Epithelial cell of proximal tubule (primary cell): ENCODE data around the gene LIMA1. TPM values are rescaled to one million over a fixed set of nuclear protein-coding genes. Genes with fewer than 3 reads are reported as not detected.

ENCODE experiments used
- DNase-seq: peaks from one replicate; pipeline ENCODE4 v3.0.0-alpha.2; 2011; ENCODE audit warnings: low read depth
- H3K4me3 ChIP-seq: 2 replicates; pipeline ENCODE4 v1.5.1; 2011; ENCODE audit warnings: low read depth, mild to moderate bottlenecking, low read length
- CTCF ChIP-seq: conservative IDR thresholded peaks from 2 replicates; pipeline ENCODE4 v1.5.1; 2012; ENCODE audit warnings: low read depth, mild to moderate bottlenecking, low read length
- total RNA-seq: library from RNA; depleted of rRNA; stranded (reverse); fragments of >200 nt; gene quantifications from 2 replicates; pipeline ENCODE4 v1.2.3, GENCODE V29; 2015

The LIMA1 gene
- total RNA-seq, 1 donor from 2014 or later, result 67.7 TPM

- no peak for DNase-seq
- no peak for TF ChIP-seq CTCF
Observed at GRCh38 chr12:50268482-50268881, 14.8 kb downstream of the LIMA1 start.

GRCh38 chr12:50265770-50266524 lies 17.4 kb downstream of the LIMA1 start:
- no peak for DNase-seq
- no peak overlapping the region for H3K4me3 ChIP-seq
- no peak for TF ChIP-seq CTCF

More at GRCh38 chr12:50268482-50268881, 14.8 kb downstream of the LIMA1 start:
- no peak overlapping the region for H3K4me3 ChIP-seq

- H3K4me3 ChIP-seq, result no peak overlapping the region
- no peak for DNase-seq
- no peak for TF ChIP-seq CTCF
Observed at GRCh38 chr12:50263832-50264231, 19.5 kb downstream of the LIMA1 start.

GRCh38 chr12:50261654-50262053 lies 21.7 kb downstream of the LIMA1 start:
- no peak for TF ChIP-seq CTCF
- H3K4me3 ChIP-seq, result no peak overlapping the region
- no peak for DNase-seq

GRCh38 chr12:50258167-50258551 lies 25.2 kb downstream of the LIMA1 start:
- DNase-seq, result no peak
- H3K4me3 ChIP-seq, result no peak overlapping the region
- TF ChIP-seq CTCF, result no peak

GRCh38 chr12:50257236-50258166 lies 25.8 kb downstream of the LIMA1 start:
- H3K4me3 ChIP-seq, result no peak overlapping the region
- no peak for TF ChIP-seq CTCF
- DNase-seq, result no peak
